ENCODE measurements around the gene STIM2.

- no peak for TF ChIP-seq POLR2A (IDR thresholded peaks at IDR 0.05)
- TF ChIP-seq, protein P1, sequence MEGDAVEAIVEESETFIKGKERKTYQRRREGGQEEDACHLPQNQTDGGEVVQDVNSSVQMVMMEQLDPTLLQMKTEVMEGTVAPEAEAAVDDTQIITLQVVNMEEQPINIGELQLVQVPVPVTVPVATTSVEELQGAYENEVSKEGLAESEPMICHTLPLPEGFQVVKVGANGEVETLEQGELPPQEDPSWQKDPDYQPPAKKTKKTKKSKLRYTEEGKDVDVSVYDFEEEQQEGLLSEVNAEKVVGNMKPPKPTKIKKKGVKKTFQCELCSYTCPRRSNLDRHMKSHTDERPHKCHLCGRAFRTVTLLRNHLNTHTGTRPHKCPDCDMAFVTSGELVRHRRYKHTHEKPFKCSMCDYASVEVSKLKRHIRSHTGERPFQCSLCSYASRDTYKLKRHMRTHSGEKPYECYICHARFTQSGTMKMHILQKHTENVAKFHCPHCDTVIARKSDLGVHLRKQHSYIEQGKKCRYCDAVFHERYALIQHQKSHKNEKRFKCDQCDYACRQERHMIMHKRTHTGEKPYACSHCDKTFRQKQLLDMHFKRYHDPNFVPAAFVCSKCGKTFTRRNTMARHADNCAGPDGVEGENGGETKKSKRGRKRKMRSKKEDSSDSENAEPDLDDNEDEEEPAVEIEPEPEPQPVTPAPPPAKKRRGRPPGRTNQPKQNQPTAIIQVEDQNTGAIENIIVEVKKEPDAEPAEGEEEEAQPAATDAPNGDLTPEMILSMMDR (IDR thresholded peaks at IDR 0.05): no peak
Observed at GRCh38 chr4:26861434-26862186, 969 bp downstream of the STIM2 start.

All from right lobe of liver (tissue), 4 donors.